K562 (cell line): ENCODE results near the gene ZP1. TPM values are rescaled to one million over a fixed set of nuclear protein-coding genes. Genes with fewer than 3 reads are reported as not detected.

Source experiments
- ATAC-seq: fragments of 200-7000 bp; cut with Tn5 transposase; 3 replicates; pipeline ENCODE4 v1.9.1; 2020; ENCODE audit warnings: moderate library complexity
- BruUV-seq: library from RNA; stranded (reverse); fragments of 400-500 nt; replicated peaks from 2 replicates; lab custom pipeline; 2021; lab: Mats Ljungman, UMichigan
- CTCF ChIA-PET: fragments of 300-600 bp; formaldehyde crosslinking; extraction: SDS; loops from one replicate; lab custom pipeline; 2021; ENCODE audit warnings: low intra/inter-chr PET ratio; lab: Yijun Ruan, JAX
- POLR2A ChIA-PET: fragments of 300-600, 350-650 bp; sonication (Branson Sonifier 250); formaldehyde crosslinking; extraction: SDS; loops from one replicate; lab custom pipeline; 2021; ENCODE audit warnings: antibody characterized with exemption, inconsistent platforms; lab: Yijun Ruan, JAX
- DNase-seq, 4 experiments: peaks; one replicate each; pipeline versions ENCODE4 v3.0.0 to v3.0.0-alpha.2; 2011 to 2018; ENCODE audit warnings: low spot score in 3 of 4, mixed read lengths in 3 of 4; ENCODE audit errors: extremely low read depth in 1 of 4
- FAIRE-seq: peaks from 2 replicates; lab custom pipeline; 2011; peaks lifted over from hg19 to GRCh38; lab: Jason Lieb, UNC
- H2AFZ ChIP-seq: 2 replicates; pipeline ENCODE4 v1.6.0; 2011; ENCODE audit warnings: low read depth, low read length, control low read depth, inconsistent platforms
- H3K27ac ChIP-seq: fragments of 200-600 bp; 3 replicates; pipeline ENCODE4 v1.8.0; 2011; ENCODE audit warnings: low read depth, mild to moderate bottlenecking, control low read depth, inconsistent platforms, low read length, moderate library complexity, mixed read lengths; ENCODE audit errors: extremely low read depth
- H3K27me3 ChIP-seq, 2 experiments: fragments of 300-600 bp in 1 of 2; 2 replicates in 1 of 2; 3 replicates in 1 of 2; pipeline versions ENCODE4 v1.6.0 to v1.8.0; 2011; ENCODE audit warnings: inconsistent platforms in 2 of 2, low read length in 2 of 2, mild to moderate bottlenecking in 1 of 2, mixed read lengths in 1 of 2, moderate library complexity in 1 of 2; ENCODE audit not compliant: control insufficient read depth in 2 of 2, insufficient read depth in 2 of 2
- H3K36me3 ChIP-seq: fragments of 300-600 bp; 3 replicates; pipeline ENCODE4 v1.8.0; 2011; ENCODE audit warnings: mild to moderate bottlenecking, low read length, inconsistent platforms; ENCODE audit not compliant: control insufficient read depth, insufficient read depth
- H3K4me1 ChIP-seq, 2 experiments: fragments of 200-600 bp in 1 of 2; replicated peaks in 1 of 2; 2 replicates in 1 of 2; 3 replicates in 1 of 2; pipeline versions ENCODE4 v1.5.1 to v1.8.0; 2011; ENCODE audit warnings: inconsistent platforms in 2 of 2, low read length in 2 of 2, mild to moderate bottlenecking in 1 of 2, mixed read lengths in 1 of 2, moderate library complexity in 1 of 2; ENCODE audit not compliant: control insufficient read depth in 2 of 2, insufficient read depth in 2 of 2
- H3K4me2 ChIP-seq: 2 replicates; pipeline ENCODE4 v1.6.1; 2011; ENCODE audit warnings: low read length, control low read depth, inconsistent platforms, mixed read lengths; ENCODE audit not compliant: insufficient read depth
- H3K4me3 ChIP-seq: fragments of 200-600 bp; sonication (generic), shearing (Covaris generic); 2 replicates; pipeline ENCODE4 v1.5.1; 2016; ENCODE audit warnings: control low read depth, inconsistent platforms
- H3K79me2 ChIP-seq: fragments of 200-600 bp; 3 replicates; pipeline ENCODE4 v1.8.0; 2011; ENCODE audit warnings: low read length, inconsistent platforms; ENCODE audit not compliant: control insufficient read depth, insufficient read depth
- H3K9ac ChIP-seq, 2 experiments: 2 replicates each; pipeline versions ENCODE4 v1.6.0 to v1.6.1; 2011; ENCODE audit warnings: low read depth in 2 of 2, low read length in 2 of 2, control low read depth in 1 of 2, inconsistent platforms in 1 of 2, mild to moderate bottlenecking in 1 of 2, mixed read lengths in 1 of 2; ENCODE audit not compliant: insufficient read depth in 1 of 2
- H3K9me1 ChIP-seq: one replicate; pipeline ENCODE4 v1.6.0; 2011; ENCODE audit warnings: inconsistent platforms, mild to moderate bottlenecking, low read length, moderate library complexity; ENCODE audit not compliant: control insufficient read depth, insufficient read depth
- H3K9me3 ChIP-seq: replicated peaks from 2 replicates; pipeline ENCODE4 v1.5.1; 2011; ENCODE audit warnings: low read depth, low read length, inconsistent platforms; ENCODE audit not compliant: control insufficient read depth, insufficient read depth
- H4K20me1 ChIP-seq: replicated peaks from 2 replicates; pipeline ENCODE4 v1.6.1; 2011; ENCODE audit warnings: low read length, inconsistent platforms, mixed read lengths; ENCODE audit not compliant: control insufficient read depth, insufficient read depth
- ATF1 ChIP-seq, 2 experiments: fragments of 450-650 bp in 1 of 2; IDR thresholded peaks; 2 replicates each; pipeline ENCODE4 v1.6.1; 2016; ENCODE audit warnings: missing compliant biosample characterization in 1 of 2, missing genetic modification characterization in 1 of 2
- CBX5 ChIP-seq: IDR thresholded peaks from 2 replicates; pipeline ENCODE4 v1.6.1; 2014; ENCODE audit warnings: low read depth, borderline replicate concordance
- MBD2 ChIP-seq: sonication (generic); IDR thresholded peaks from 2 replicates; pipeline ENCODE4 v1.6.1; 2016; ENCODE audit warnings: low read depth, borderline replicate concordance
- MITF ChIP-seq: IDR thresholded peaks from 2 replicates; pipeline ENCODE4 v1.6.1; 2014; ENCODE audit warnings: antibody characterized with exemption
- SMARCE1 ChIP-seq: fragments of 450-650 bp; IDR thresholded peaks from 2 replicates; pipeline ENCODE4 v1.7.1; 2016; ENCODE audit warnings: mild to moderate bottlenecking
- THAP12 ChIP-seq: fragments of 250-450 bp; sonication (Bioruptor Pico); IDR thresholded peaks from 2 replicates; pipeline ENCODE4 v1.9.0; 2021; ENCODE audit warnings: mild to moderate bottlenecking, inconsistent platforms
- TSC22D4 ChIP-seq: fragments of 450-650 bp; IDR thresholded peaks from 2 replicates; pipeline ENCODE4 v1.6.1; 2016; ENCODE audit warnings: missing genetic modification characterization, missing biosample characterization, control low read depth
- ZNF518B ChIP-seq: fragments of 250-450 bp; sonication (Bioruptor Pico); IDR thresholded peaks from 2 replicates; pipeline ENCODE4 v1.5.0; 2021; ENCODE audit warnings: mild to moderate bottlenecking, moderate library complexity
- ZNF655 ChIP-seq: fragments of 250-450 bp; sonication (Bioruptor Pico); IDR thresholded peaks from 2 replicates; pipeline ENCODE4 v1.5.0; 2021
- WGBS: fragments of 100-300 bp; shearing (Covaris generic); methylation state at CpG from one replicate; pipeline ENCODE4 v1.1.6; 2016; ENCODE audit warnings: low coverage, mixed read lengths; ENCODE audit not compliant: insufficient coverage; ENCODE audit errors: missing lambda C conversion rate; 5-methylcytosine and 5-hydroxymethylcytosine counted together
- in situ Hi-C: fragments of 300-500 bp; cut with MboI; formaldehyde crosslinking; loops from 4 replicates; pipeline ENCODE4 v1.15.0; 2018; ENCODE audit warnings: inconsistent platforms, mixed read lengths
- intact Hi-C: fragments of 100-400 bp; cut with micrococcal nuclease; formaldehyde crosslinking; loops from 2 replicates; pipeline ENCODE4 v1.14.2; 2022
- polyA plus RNA-seq, 8 experiments: library from polyadenylated mRNA; depleted of rRNA in 4 of 8; stranded (reverse) in 5 of 8; unstranded in 3 of 8; fragments of >200 nt; fragmentation: Nextera tagmentation in 2 of 8; fragmentation: Illumina TruSeq in 1 of 8; extraction: Ambion mirVana in 2 of 8; extraction: Trizol in 1 of 8; gene quantifications; 2 replicates each; pipeline versions ENCODE4 v1.2.1 to v1.2.3, GENCODE V29; 2011 to 2014; ENCODE audit warnings: inconsistent platforms in 1 of 8, missing spikeins in 1 of 8
- total RNA-seq, 7 experiments: library from RNA; depleted of rRNA in 6 of 7; stranded (reverse); fragments of >200 nt in 6 of 7; fragmentation: Illumina TruSeq in 2 of 7; extraction: Trizol in 2 of 7; gene quantifications; 2 replicates each; pipeline versions ENCODE4 v1.2.1 to v1.2.3, GENCODE V29; 2011 to 2021; ENCODE audit warnings: low replicate concordance in 1 of 7

The ZP1 gene
- total and polyA plus RNA-seq, 9 of the 15 experiments (the other 6 are each of a cell fraction or from before 2014, with no cell fraction given) = 0.11 to 0.15 TPM; not detected in 7

- BruUV-seq = no TSS peak
- DNase-seq = no peak
- H3K9me3 ChIP-seq = no peaks in the 10 kb centered on the region
- FAIRE-seq = no peak
- peaks cover 6% of the 10 kb centered on the region; the same call in 1 of the 2 replicates for H4K20me1 ChIP-seq
- ChIA-PET POLR2A (interaction anchor here (1.2 kb wide), 1 partner anchor 10 kb away, joined by 3 read pairs; no protein-coding TSS in a partner anchor), CTCF (no interaction called here)
- in situ Hi-C loops = loop anchor here (5.0 kb wide), 1 partner anchor 120 kb away; no protein-coding TSS in a partner anchor
- no peak for TF ChIP-seq ATF1 (CRISPR knock-in tag; IDR thresholded peaks at IDR 0.05)
- no peak for TF ChIP-seq ATF1 (tag; IDR thresholded peaks at IDR 0.05)
- TF ChIP-seq THAP12 (CRISPR knock-in tag) = no peak
- no peak for TF ChIP-seq MBD2
- TF ChIP-seq CBX5 = no peak
- TF ChIP-seq TSC22D4 (tag) = no peak
- TF ChIP-seq ZNF655 (CRISPR knock-in tag) = no peak
- TF ChIP-seq MITF = no peak
- TF ChIP-seq SMARCE1 = no peak
- TF ChIP-seq ZNF518B (CRISPR knock-in tag) = no peak
- intact Hi-C loops = no loop called here
- no peak for ATAC-seq
- no peak overlapping the region for H3K9ac ChIP-seq
- no peak overlapping the region for H3K4me2 ChIP-seq
- peaks cover 0 to 3% of the 10 kb centered on the region in 2 experiments; a peak in 1 of 5 replicates for H3K4me1 ChIP-seq
- no peak overlapping the region for H3K4me3 ChIP-seq
- no peaks in the 10 kb centered on the region for H3K9me1 ChIP-seq
- no peak overlapping the region for H2AFZ ChIP-seq
- peaks cover 97% of the 10 kb centered on the region for H3K36me3 ChIP-seq
- no peaks in the 10 kb centered on the region for H3K27me3 ChIP-seq
- peaks cover 4% of the 10 kb centered on the region for H3K79me2 ChIP-seq
- H3K27ac ChIP-seq = no peak overlapping the region
- 98% methylated on average over 4 of the region's 4 CpGs for WGBS
These were observed 30.2 kb downstream of the ZP1 start for GRCh38 chr11:60897496-60897895.
